ENCODE data around the gene MINAR2.

The MINAR2 gene

DNA sequence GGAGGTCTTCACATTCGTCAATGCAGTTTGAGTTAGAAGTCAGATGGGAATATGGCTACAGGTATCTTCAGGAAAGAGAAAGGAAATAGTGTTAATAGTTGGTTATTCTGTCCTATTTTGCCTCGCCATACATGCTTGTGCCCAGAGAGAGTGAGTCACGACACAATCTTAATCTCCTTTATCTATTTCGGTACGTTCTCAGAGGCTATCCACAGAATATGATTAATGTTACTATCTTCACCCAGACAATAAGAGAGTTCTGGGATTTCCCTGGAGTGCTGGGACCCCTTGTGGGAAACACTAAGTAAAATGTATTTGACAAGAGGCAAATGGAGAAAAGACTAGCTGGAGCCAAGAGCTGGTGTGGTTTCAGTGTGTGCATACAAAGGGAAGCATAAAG lies 25.5 kb downstream of the MINAR2 start:
- no peak for DNase-seq

DNA sequence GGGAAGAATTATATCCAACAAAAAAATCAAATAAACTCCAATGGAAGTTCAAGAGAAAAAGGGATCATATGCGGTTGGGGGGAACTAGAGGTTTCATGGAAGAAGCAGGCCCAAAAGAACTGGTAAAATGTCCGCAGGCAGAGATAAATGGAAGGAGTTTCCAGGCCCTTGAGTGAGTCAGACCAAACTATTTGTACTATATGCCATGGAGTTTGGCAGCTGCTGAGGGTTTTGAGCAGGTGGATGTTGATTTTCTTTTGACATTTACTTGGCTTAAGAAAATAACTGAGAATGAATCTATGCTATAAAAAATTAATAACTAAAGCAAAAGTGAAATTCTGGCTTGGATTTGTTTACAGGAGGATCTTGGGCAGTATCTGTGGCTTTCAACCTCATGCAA lies 33.7 kb downstream of the MINAR2 start:
- DNase-seq, result no peak

DNA sequence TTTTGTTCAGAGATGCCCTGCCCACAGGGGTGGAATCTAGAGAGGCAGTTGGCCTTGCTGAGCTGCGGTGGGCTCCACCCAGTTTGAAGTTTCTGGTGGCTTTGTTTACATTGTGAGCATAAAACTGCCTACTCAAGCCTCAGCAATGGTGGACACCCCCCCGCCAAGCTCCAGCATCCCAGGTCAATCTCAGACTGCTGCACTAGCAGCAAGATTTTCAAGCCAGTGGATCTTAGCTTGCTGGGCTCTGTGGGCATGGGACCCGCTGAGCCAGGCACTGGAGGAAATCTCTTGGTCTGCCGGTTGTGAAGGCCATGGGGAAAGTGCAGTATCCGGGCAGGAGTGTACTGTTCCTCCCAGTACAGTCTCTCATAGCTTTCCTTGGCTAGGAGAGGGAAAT lies 55.5 kb downstream of the MINAR2 start:
- no peak for DNase-seq

DNA sequence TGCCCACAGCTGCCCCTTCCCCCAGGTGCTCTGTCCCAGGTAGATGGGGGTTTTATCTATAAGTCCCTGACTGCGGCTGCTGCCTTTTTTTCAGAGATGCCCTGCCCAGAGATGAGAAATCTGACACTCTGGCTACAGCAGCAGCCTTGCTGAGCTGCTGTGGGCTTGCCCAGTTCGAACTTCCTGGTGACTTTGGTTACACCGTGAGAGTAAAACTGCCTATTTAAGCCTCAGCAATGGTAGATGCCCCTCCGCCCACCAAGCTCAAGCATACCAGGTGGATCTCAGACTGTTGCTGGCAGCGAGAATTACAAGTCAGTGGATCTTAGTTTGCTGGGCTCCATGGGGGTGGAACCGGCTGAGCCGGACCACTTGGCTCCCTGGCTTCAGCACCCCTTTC lies 56.8 kb downstream of the MINAR2 start:
- DNase-seq, result no peak

DNA sequence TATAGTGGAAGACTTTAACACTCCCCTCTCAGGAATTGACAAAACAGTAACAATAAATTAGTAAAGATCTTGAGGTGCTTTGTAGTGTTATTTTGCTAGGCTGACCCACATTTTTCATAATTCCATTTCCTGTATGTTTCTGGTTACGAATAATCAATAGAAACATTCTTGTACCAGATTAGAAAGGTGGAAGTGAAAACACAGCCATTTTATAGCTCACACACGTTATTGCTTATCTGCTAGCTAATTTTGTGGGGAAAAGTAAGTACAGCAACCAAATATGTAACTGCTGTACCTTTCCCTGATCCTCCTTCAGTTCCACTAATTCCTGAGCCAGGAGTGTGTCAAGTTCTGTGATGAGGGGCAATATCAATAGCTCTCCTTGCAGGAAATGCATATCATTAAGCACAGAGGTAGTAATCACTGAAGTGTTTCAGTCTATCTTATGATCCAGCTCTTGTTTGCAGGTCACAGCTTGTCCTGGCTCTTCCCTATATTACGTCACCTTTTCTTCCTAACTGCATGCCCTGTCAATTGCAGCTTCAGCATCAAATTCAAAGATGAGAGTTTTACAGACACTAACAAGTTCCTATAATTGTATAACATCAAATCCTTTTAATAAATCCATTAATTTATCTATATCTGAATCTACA lies 59.4 kb downstream of the MINAR2 start:
- DNase-seq, result no peak
